Esophagus muscularis mucosa (tissue), 4 donors: ENCODE results near the gene TMEM220. TPM values are rescaled to one million over a fixed set of nuclear protein-coding genes. Genes with fewer than 3 reads are reported as not detected.

Experiments
- DNase-seq: peaks from one replicate; pipeline ENCODE4 v3.0.0-alpha.2; 2017; ENCODE audit errors: extremely low spot score
- H3K27ac ChIP-seq, 4 donors: fragments of 200-600 bp; sonication (generic); replicated peaks in 1 of 4; 1 replicate in 3 of 4; 2 replicates in 1 of 4; pipeline ENCODE4 v1.5.1; 2016 to 2019; ENCODE audit warnings: mild to moderate bottlenecking in 1 of 4
- H3K27me3 ChIP-seq, 4 donors: fragments of 200-600 bp; sonication (generic); one replicate each; pipeline versions ENCODE4 v1.5.1 to v1.6.0; 2016 to 2019
- H3K36me3 ChIP-seq, 4 donors: fragments of 200-600 bp; sonication (generic); one replicate each; pipeline ENCODE4 v1.5.1; 2016 to 2019
- H3K4me1 ChIP-seq, 4 donors: fragments of 200-600 bp; sonication (generic); one replicate each; pipeline ENCODE4 v1.5.1; 2016 to 2019
- H3K4me3 ChIP-seq, 4 donors: fragments of 200-600 bp; sonication (generic); 1 replicate in 2 of 4; 2 replicates in 2 of 4; pipeline ENCODE4 v1.5.1; 2016 to 2019; ENCODE audit warnings: mild to moderate bottlenecking in 4 of 4, moderate library complexity in 1 of 4
- H3K9me3 ChIP-seq, 4 donors: fragments of 200-600 bp; sonication (generic); 1 replicate in 3 of 4; 2 replicates in 1 of 4; pipeline ENCODE4 v1.5.1; 2016 to 2019
- EP300 ChIP-seq: sonication (generic); formaldehyde crosslinking; IDR thresholded peaks from one replicate; pipeline ENCODE4 v1.6.1; 2017; ENCODE audit warnings: antibody characterized with exemption
- POLR2A ChIP-seq: fragments of 450-650 bp; IDR thresholded peaks from one replicate; pipeline ENCODE4 v1.6.1; 2017; ENCODE audit warnings: antibody characterized with exemption, moderate library complexity, mild to moderate bottlenecking, low read depth
- POLR2AphosphoS5 ChIP-seq, 2 donors: sonication (generic); formaldehyde crosslinking; IDR thresholded peaks; one replicate each; pipeline ENCODE4 v1.6.1; 2017; ENCODE audit warnings: antibody characterized with exemption in 2 of 2
- WGBS: methylation state at CpG from one replicate; pipeline ENCODE4 v1.1.5; 2018; 5-methylcytosine and 5-hydroxymethylcytosine counted together
- intact Hi-C: fragments of 100-400 bp; cut with DNase I; formaldehyde crosslinking; loops from one replicate; pipeline ENCODE4 v1.15.1; 2023
- total RNA-seq, 4 donors: library from RNA; depleted of rRNA; stranded (reverse); fragments of >200 nt; gene quantifications; one replicate each; pipeline versions ENCODE4 v1.1.0 to v1.2.1, GENCODE V29; 2016
- TF ChIP-seq, protein P1 (sequence below), 3 experiments: fragments of 200-600 bp in 2 of 3; fragments of 450-650 bp in 1 of 3; sonication (generic) in 2 of 3; IDR thresholded peaks; one replicate each; pipeline ENCODE4 v1.5.1; 2017 to 2019; ENCODE audit warnings: antibody characterized with exemption in 3 of 3, mild to moderate bottlenecking in 2 of 3, moderate library complexity in 1 of 3

Gene TMEM220
- total RNA-seq, 4 donors from 2014 or later, result 7.5 to 15.4 (median 11.1) TPM

GRCh38 chr17:10744501-10745000 is 14.7 kb upstream of the TMEM220 start:
- WGBS, result 52% methylated on average over 7 of the region's 7 CpGs
- H3K4me1 ChIP-seq, result peaks cover 0 to 13% (median 10%) of the 10 kb centered on the region in 4 donors
- TF ChIP-seq POLR2AphosphoS5 (IDR thresholded peaks at IDR 0.05) (no peak), EP300 (no peak), POLR2A (no peak)
- TF ChIP-seq, protein P1, sequence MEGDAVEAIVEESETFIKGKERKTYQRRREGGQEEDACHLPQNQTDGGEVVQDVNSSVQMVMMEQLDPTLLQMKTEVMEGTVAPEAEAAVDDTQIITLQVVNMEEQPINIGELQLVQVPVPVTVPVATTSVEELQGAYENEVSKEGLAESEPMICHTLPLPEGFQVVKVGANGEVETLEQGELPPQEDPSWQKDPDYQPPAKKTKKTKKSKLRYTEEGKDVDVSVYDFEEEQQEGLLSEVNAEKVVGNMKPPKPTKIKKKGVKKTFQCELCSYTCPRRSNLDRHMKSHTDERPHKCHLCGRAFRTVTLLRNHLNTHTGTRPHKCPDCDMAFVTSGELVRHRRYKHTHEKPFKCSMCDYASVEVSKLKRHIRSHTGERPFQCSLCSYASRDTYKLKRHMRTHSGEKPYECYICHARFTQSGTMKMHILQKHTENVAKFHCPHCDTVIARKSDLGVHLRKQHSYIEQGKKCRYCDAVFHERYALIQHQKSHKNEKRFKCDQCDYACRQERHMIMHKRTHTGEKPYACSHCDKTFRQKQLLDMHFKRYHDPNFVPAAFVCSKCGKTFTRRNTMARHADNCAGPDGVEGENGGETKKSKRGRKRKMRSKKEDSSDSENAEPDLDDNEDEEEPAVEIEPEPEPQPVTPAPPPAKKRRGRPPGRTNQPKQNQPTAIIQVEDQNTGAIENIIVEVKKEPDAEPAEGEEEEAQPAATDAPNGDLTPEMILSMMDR (IDR thresholded peaks at IDR 0.05), result no peak
- H3K4me3 ChIP-seq, result no peak overlapping the region
- no peak for DNase-seq
- no peaks in the 10 kb centered on the region for H3K36me3 ChIP-seq
- no peak overlapping the region for H3K27ac ChIP-seq
- no peaks in the 10 kb centered on the region for H3K9me3 ChIP-seq
- H3K27me3 ChIP-seq, result no peaks in the 10 kb centered on the region
- intact Hi-C loops, result no loop called here

DNA sequence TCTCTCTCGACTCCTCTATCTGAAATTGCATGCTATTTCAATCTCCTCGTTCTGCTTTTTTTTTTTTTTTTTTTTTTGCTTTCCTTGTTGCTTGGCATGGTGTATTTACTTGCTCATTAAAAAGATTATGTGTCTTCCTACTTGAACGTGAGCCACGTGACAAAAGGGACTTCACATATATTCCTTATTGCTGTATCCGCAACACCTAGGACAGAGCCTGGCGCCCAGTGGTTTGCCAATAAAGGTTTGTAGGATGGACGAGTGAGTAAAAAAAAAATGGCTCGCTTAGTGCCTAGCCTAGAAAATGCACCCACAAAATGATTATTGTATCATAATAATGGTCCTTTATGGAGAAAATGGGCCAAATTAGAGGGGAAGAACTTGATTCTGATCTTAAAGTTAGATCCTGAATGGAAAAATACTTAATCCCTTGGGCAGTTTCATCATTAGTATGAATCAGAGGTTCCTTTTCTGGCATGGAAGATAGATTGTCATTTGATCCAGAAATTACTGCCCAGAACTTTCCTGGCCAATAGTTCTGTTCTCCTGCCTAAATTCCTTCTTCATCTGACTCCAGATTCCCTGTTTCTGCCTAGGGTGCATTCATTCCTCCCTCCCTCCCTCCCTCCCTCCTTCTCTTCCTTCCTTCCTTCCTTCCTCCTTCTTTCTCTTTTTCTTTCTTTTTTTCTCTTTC is 13.6 kb upstream of the TMEM220 start:
- TF ChIP-seq POLR2AphosphoS5 (IDR thresholded peaks at IDR 0.05), result peak in 1 of 2 donors; percentile 47
- TF ChIP-seq, protein P1 (IDR thresholded peaks at IDR 0.05), result no peak
- no peak for TF ChIP-seq POLR2A
- Histone ChIP-seq H3K27ac (peak overlapping the region; percentile 35 to 64 (median 50)), H3K9me3 (no peaks in the 10 kb centered on the region), H3K27me3 (no peaks in the 10 kb centered on the region), H3K4me1 (peaks cover under 1 to 13% (median 10%) of the 10 kb centered on the region in 4 donors), H3K4me3 (no peak overlapping the region), H3K36me3 (no peaks in the 10 kb centered on the region)
- DNase-seq, result no peak
- 69% methylated on average over 8 of the region's 8 CpGs for WGBS
- intact Hi-C loops, result no loop called here

- no peak for DNase-seq
- Histone ChIP-seq H3K27ac (no peak overlapping the region), H3K9me3 (no peaks in the 10 kb centered on the region), H3K4me1 (peaks cover 4 to 17% (median 10%) of the 10 kb centered on the region in 4 donors), H3K4me3 (no peak overlapping the region), H3K36me3 (no peaks in the 10 kb centered on the region), H3K27me3 (no peaks in the 10 kb centered on the region)
- intact Hi-C loops, result no loop called here
- TF ChIP-seq POLR2A (no peak), EP300 (no peak), POLR2AphosphoS5 (IDR thresholded peaks at IDR 0.05) (no peak)
- TF ChIP-seq, protein P1 (IDR thresholded peaks at IDR 0.05), result no peak
- 94% methylated on average over 6 of the region's 6 CpGs for WGBS
Measured at GRCh38 chr17:10742431-10742830, 12.6 kb upstream of the TMEM220 start.

DNA sequence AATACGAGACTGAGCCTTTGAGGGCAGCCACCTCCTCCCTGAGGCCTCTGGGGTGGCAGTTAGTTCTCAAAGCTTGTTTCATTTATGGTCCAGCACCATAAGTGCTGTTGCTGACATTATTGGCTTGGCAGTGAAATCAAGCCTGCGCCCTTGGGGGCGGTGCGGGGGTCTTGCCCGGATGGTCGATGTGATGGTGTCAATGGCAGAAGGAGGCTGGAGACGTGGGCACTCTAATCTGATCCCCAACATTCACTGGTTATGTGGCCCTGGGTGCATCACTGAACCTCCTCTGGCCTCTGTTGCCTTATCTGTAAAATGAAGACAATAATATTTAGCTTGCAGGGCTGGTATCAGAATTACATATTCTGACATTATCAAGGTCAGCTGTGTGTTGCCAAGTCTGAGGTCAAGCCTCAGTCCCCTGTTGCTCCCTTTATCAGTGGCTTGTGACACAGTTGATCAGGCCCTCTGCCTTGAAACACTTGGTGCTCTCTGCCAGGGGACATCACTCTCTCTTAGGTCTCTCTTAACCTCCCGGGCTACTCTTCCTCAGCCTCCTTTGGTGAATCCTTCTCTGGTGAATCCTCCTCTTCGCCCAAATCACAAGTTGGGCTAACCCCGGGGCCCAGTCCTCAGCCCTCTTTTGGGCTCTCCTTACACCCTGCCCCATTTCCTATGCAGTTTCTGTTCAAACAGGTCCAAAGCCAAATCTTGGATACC is 11.8 kb upstream of the TMEM220 start:
- Histone ChIP-seq H3K36me3 (no peaks in the 10 kb centered on the region), H3K4me1 (peaks cover 4 to 23% (median 12%) of the 10 kb centered on the region in 4 donors), H3K27ac (no peak overlapping the region), H3K4me3 (no peak overlapping the region), H3K9me3 (no peaks in the 10 kb centered on the region), H3K27me3 (no peaks in the 10 kb centered on the region)
- 91% methylated on average over 10 of the region's 10 CpGs for WGBS
- DNase-seq, result no peak
- TF ChIP-seq POLR2AphosphoS5 (IDR thresholded peaks at IDR 0.05) (no peak), POLR2A (no peak), EP300 (no peak)
- intact Hi-C loops, result no loop called here

DNA sequence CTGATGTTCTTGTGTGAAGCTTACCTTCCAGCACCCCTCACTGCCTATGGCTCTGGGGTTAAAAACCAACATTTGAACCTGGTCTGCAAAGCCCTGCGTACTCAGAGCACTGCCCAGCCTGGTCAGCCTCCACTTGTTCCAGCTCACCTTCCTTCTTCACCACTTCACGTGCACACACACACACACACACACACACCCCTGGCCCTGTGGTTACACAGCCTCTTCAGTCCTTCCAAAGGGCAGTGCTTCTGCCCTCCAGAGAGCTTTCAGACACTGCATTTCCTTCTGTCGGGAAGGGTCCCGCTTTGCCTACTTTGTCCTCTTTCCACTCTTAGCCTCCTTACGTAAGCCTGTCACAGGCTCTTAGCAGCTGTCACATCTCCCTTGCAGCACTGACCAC is 9.6 kb upstream of the TMEM220 start:
- intact Hi-C loops, result no loop called here
- Histone ChIP-seq H3K27me3 (no peaks in the 10 kb centered on the region), H3K9me3 (no peaks in the 10 kb centered on the region), H3K4me1 (peaks cover 4 to 23% (median 12%) of the 10 kb centered on the region in 4 donors), H3K36me3 (no peaks in the 10 kb centered on the region), H3K27ac (no peak overlapping the region), H3K4me3 (no peak overlapping the region)
- DNase-seq, result no peak
- no peak for TF ChIP-seq POLR2AphosphoS5 (IDR thresholded peaks at IDR 0.05)
- WGBS, result 87% methylated on average over 5 of the region's 5 CpGs
